HepG2 (cell line): ENCODE data around the gene FBF1. TPM values are rescaled to one million over a fixed set of nuclear protein-coding genes. Genes with fewer than 3 reads are reported as not detected.

Experiments used
- ADNP ChIP-seq: sonication (generic); formaldehyde crosslinking; IDR thresholded peaks from 2 replicates; pipeline ENCODE4 v1.4.0; 2020; ENCODE audit warnings: missing genetic modification reagents
- EEA1 ChIP-seq: sonication (generic); formaldehyde crosslinking; IDR thresholded peaks from 2 replicates; pipeline ENCODE4 v1.5.1; 2020; ENCODE audit warnings: mild to moderate bottlenecking, missing genetic modification reagents, borderline replicate concordance
- FOSL2 ChIP-seq: sonication (generic); formaldehyde crosslinking; IDR thresholded peaks from 2 replicates; pipeline ENCODE4 v1.4.0; 2020; ENCODE audit warnings: missing genetic modification reagents
- HNRNPLL ChIP-seq: fragments of 200-400 bp; formaldehyde crosslinking; IDR thresholded peaks from 2 replicates; pipeline ENCODE4 v1.6.1; 2017; ENCODE audit warnings: mild to moderate bottlenecking, low read depth, low read length; ENCODE audit not compliant: poor library complexity, severe bottlenecking
- MTF2 ChIP-seq: sonication (generic); formaldehyde crosslinking; IDR thresholded peaks from 2 replicates; pipeline ENCODE4 v1.5.0; 2020; ENCODE audit warnings: missing genetic modification reagents, borderline replicate concordance
- MXI1 ChIP-seq: IDR thresholded peaks from 3 replicates; pipeline ENCODE4 v1.6.1; 2012; ENCODE audit warnings: low read depth, low read length, inconsistent platforms, borderline replicate concordance
- NFE2 ChIP-seq: sonication (generic); formaldehyde crosslinking; IDR thresholded peaks from 2 replicates; pipeline ENCODE4 v1.4.0; 2020; ENCODE audit warnings: missing genetic modification reagents
- PHF8 ChIP-seq: sonication (generic); formaldehyde crosslinking; IDR thresholded peaks from 2 replicates; pipeline ENCODE4 v1.5.0; 2020; ENCODE audit warnings: missing genetic modification reagents
- RERE ChIP-seq: IDR thresholded peaks from 2 replicates; pipeline ENCODE4 v1.6.1; 2016; ENCODE audit warnings: low read depth, missing genetic modification reagents, missing compliant biosample characterization
- RNF2 ChIP-seq: fragments of 450-650 bp; conservative IDR thresholded peaks from 2 replicates; pipeline ENCODE4 v1.6.1; 2016; ENCODE audit warnings: low read depth
- ZFP36L1 ChIP-seq: sonication (generic); formaldehyde crosslinking; IDR thresholded peaks from 2 replicates; pipeline ENCODE4 v1.8.0; 2022; ENCODE audit warnings: mild to moderate bottlenecking, missing genetic modification reagents, moderate library complexity
- ZFP36L2 ChIP-seq: sonication (generic); formaldehyde crosslinking; IDR thresholded peaks from 2 replicates; pipeline ENCODE4 v1.4.0; 2020; ENCODE audit warnings: missing genetic modification reagents
- ZNF556 ChIP-seq: sonication (generic); formaldehyde crosslinking; IDR thresholded peaks from 2 replicates; pipeline ENCODE4 v1.4.0; 2020; ENCODE audit warnings: mild to moderate bottlenecking, missing genetic modification reagents, borderline replicate concordance
- polyA plus RNA-seq, 8 experiments: library from polyadenylated mRNA; depleted of rRNA in 3 of 8; stranded (reverse) in 7 of 8; unstranded in 1 of 8; fragments of >200 nt; fragmentation: Illumina TruSeq in 4 of 8; extraction: Trizol in 4 of 8; gene quantifications; 2 replicates each; pipeline versions ENCODE4 v1.2.1 to v1.2.3, GENCODE V29; 2011 to 2016; ENCODE audit warnings: low read depth in 4 of 8, missing spikeins in 1 of 8, mixed read lengths in 1 of 8; ENCODE audit not compliant: insufficient read depth in 1 of 8
- total RNA-seq, 5 experiments: library from RNA; depleted of rRNA; stranded (reverse); fragments of >200 nt; fragmentation: Illumina TruSeq; extraction: Trizol; gene quantifications; 2 replicates each; pipeline ENCODE4 v1.2.3, GENCODE V29; 2016; ENCODE audit warnings: low read depth in 1 of 5
- TF ChIP-seq, protein P1 (sequence below): sonication (generic); formaldehyde crosslinking; IDR thresholded peaks from 2 replicates; pipeline ENCODE4; 2020; ENCODE audit warnings: missing genetic modification reagents, mild to moderate bottlenecking, borderline replicate concordance
- TF ChIP-seq, protein P2 (sequence below): sonication (generic); formaldehyde crosslinking; IDR thresholded peaks from 2 replicates; pipeline ENCODE4 v1.5.0; 2020; ENCODE audit warnings: missing genetic modification reagents
- TF ChIP-seq, protein P3 (sequence below): sonication (generic); formaldehyde crosslinking; IDR thresholded peaks from 2 replicates; pipeline ENCODE4 v1.5.0; 2020; ENCODE audit warnings: missing genetic modification reagents
- TF ChIP-seq, protein P4 (sequence below): sonication (generic); formaldehyde crosslinking; IDR thresholded peaks from 2 replicates; pipeline ENCODE4 v1.8.1; 2023; ENCODE audit warnings: missing genetic modification reagents, mild to moderate bottlenecking, borderline replicate concordance

FBF1 gene
- total and polyA plus RNA-seq, 2 of the 13 experiments (the other 11 are each of a cell fraction or from before 2014, with no cell fraction given), result 2.4 to 8.1 TPM

DNA sequence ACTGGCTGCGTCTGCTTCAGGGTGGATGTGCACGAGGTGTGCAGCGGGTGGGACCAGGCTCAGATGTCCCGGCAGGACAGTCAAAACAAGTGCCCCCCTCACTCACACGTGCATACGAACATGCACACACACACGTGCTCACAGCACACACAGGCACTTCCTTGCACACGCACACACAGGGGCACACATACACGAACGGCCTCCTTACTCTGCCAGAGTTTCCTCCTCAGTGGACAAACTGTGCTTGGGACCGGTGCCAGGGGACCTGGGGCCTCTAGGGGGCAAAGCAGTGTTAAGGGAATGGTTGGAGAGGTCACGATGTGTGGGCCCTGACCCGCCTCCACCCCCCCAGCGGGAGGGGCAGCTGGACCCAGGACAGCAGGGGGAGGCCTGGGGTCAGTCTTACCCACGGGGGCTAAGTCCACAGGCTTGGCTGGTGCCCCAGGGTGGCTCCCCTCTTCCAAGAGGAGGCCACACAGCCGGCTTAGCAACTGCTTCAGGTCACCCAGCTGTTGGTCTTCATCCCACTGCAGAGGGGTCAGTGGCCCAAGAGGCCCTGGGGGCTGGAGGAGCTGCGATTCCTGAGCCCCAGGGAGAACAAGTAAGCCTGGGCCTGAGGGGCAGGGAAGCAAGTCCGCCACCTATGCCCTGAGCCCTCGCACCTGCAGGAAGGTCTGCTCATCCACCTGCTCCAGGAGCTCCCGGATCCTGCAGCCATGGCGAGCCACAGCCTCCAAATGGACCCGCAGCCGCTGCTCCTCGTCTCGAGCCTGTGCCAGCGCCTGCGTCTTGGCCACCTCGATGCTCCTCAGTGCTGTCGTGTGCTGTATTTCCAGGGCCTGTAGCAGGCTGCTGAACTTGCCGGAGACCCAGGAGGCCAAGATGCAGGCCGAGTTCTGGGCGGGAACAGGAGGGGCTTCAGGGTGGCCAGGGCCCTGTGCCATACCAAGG, 49.0 kb downstream of the FBF1 start (continued):
- no peak; the same call in 1 of the 2 replicates for TF ChIP-seq MTF2 (CRISPR knock-in tag)
- TF ChIP-seq ZFP36L1 (CRISPR knock-in tag), result no peak
- TF ChIP-seq NFE2, result no peak
- TF ChIP-seq FOSL2, result peak; percentile 12
- no peak for TF ChIP-seq ADNP (CRISPR knock-in tag)
- no peak for TF ChIP-seq HNRNPLL
- no peak; the same call in 1 of the 2 replicates for TF ChIP-seq ZNF556 (CRISPR knock-in tag)
- TF ChIP-seq RERE (CRISPR knock-in tag), result 0 out of 2 replicates have a peak, but pooled peaks have one; percentile 28
- no peak; the same call in 1 of the 2 replicates for TF ChIP-seq RNF2
- TF ChIP-seq MXI1, result peak; percentile 10; the same call in 1 of the 3 replicates
- no peak; the same call in 1 of the 2 replicates for TF ChIP-seq PHF8 (CRISPR knock-in tag)
- TF ChIP-seq, protein P1, sequence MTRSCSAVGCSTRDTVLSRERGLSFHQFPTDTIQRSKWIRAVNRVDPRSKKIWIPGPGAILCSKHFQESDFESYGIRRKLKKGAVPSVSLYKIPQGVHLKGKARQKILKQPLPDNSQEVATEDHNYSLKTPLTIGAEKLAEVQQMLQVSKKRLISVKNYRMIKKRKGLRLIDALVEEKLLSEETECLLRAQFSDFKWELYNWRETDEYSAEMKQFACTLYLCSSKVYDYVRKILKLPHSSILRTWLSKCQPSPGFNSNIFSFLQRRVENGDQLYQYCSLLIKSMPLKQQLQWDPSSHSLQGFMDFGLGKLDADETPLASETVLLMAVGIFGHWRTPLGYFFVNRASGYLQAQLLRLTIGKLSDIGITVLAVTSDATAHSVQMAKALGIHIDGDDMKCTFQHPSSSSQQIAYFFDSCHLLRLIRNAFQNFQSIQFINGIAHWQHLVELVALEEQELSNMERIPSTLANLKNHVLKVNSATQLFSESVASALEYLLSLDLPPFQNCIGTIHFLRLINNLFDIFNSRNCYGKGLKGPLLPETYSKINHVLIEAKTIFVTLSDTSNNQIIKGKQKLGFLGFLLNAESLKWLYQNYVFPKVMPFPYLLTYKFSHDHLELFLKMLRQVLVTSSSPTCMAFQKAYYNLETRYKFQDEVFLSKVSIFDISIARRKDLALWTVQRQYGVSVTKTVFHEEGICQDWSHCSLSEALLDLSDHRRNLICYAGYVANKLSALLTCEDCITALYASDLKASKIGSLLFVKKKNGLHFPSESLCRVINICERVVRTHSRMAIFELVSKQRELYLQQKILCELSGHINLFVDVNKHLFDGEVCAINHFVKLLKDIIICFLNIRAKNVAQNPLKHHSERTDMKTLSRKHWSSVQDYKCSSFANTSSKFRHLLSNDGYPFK (CRISPR knock-in tag), result no peak
- TF ChIP-seq, protein P2, sequence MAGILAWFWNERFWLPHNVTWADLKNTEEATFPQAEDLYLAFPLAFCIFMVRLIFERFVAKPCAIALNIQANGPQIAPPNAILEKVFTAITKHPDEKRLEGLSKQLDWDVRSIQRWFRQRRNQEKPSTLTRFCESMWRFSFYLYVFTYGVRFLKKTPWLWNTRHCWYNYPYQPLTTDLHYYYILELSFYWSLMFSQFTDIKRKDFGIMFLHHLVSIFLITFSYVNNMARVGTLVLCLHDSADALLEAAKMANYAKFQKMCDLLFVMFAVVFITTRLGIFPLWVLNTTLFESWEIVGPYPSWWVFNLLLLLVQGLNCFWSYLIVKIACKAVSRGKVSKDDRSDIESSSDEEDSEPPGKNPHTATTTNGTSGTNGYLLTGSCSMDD (CRISPR knock-in tag), result 0 out of 2 replicates have a peak, but pooled peaks have one; percentile 22
- peak; percentile 82; the same call in 1 of the 2 replicates for TF ChIP-seq EEA1
- TF ChIP-seq, protein P3, sequence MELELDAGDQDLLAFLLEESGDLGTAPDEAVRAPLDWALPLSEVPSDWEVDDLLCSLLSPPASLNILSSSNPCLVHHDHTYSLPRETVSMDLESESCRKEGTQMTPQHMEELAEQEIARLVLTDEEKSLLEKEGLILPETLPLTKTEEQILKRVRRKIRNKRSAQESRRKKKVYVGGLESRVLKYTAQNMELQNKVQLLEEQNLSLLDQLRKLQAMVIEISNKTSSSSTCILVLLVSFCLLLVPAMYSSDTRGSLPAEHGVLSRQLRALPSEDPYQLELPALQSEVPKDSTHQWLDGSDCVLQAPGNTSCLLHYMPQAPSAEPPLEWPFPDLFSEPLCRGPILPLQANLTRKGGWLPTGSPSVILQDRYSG (CRISPR knock-in tag), result no peak
- TF ChIP-seq, protein P4, sequence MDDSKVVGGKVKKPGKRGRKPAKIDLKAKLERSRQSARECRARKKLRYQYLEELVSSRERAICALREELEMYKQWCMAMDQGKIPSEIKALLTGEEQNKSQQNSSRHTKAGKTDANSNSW (CRISPR knock-in tag), result no peak
- TF ChIP-seq ZFP36L2 (CRISPR knock-in tag), result no peak
